Measurements from ENCODE around the gene ARID3B. TPM values are rescaled to one million over a fixed set of nuclear protein-coding genes. Genes with fewer than 3 reads are reported as not detected.
A peak's percentile ranks its signal among the peaks of the same experiment; 100 is the strongest.

The ARID3B gene
- total RNA-seq, 4 donors from 2014 or later, result 2.0 to 8.4 (median 5.3) TPM

DNA sequence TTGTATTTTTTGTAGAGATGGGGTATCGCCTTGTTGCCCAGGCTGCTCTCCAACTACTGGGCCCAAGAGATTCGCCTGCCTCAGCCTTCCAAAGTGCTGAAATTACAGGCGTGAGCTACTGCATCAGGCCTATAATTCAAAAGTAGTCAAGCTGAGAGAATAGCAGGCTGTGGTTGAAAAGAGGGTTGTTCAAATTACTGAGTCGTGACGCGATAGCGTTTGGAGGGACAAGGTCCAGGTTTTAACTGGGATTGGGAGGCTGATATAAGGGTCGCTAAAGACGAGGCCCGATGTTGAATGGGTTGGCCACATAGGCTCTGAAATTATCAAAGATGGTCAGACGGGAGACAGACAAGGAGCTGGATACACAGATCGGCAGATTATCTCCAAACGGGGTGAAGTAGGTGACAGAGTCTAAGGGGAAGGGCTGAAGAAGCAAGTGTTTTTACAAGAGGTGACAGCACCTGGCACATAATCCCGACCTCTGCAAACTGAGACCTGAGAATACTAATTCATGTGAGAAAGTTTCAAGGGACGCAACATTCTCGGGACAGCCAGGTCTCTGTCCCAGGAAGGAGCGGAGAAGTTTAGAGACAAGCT is 759 bp upstream of the ARID3B start:
- Histone ChIP-seq H3K27me3 (no peaks in the 10 kb centered on the region), H3K4me1 (peaks cover 0 to 33% (median 14%) of the 10 kb centered on the region in 4 donors), H3K4me3 (peak overlapping the region; percentile 60 to 92 (median 72)), H3K36me3 (no peaks in the 10 kb centered on the region), H3K27ac (peak overlapping the region in 3 of 4 donors; percentile 55 to 81 (median 76)), H3K9me3 (no peaks in the 10 kb centered on the region)
- TF ChIP-seq EP300 (IDR thresholded peaks at IDR 0.05) (no peak), POLR2A (IDR thresholded peaks at IDR 0.05) (no peak)
- TF ChIP-seq, protein P1, sequence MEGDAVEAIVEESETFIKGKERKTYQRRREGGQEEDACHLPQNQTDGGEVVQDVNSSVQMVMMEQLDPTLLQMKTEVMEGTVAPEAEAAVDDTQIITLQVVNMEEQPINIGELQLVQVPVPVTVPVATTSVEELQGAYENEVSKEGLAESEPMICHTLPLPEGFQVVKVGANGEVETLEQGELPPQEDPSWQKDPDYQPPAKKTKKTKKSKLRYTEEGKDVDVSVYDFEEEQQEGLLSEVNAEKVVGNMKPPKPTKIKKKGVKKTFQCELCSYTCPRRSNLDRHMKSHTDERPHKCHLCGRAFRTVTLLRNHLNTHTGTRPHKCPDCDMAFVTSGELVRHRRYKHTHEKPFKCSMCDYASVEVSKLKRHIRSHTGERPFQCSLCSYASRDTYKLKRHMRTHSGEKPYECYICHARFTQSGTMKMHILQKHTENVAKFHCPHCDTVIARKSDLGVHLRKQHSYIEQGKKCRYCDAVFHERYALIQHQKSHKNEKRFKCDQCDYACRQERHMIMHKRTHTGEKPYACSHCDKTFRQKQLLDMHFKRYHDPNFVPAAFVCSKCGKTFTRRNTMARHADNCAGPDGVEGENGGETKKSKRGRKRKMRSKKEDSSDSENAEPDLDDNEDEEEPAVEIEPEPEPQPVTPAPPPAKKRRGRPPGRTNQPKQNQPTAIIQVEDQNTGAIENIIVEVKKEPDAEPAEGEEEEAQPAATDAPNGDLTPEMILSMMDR (IDR thresholded peaks at IDR 0.05), result no peak
- 1 to 2% methylated on average over 17 of the region's 17 CpGs for WGBS, 2 donors
- peak in 1 of 2 donors; percentile 6 for DNase-seq (ENCODE audit: low spot score in 2 of 2)

DNA sequence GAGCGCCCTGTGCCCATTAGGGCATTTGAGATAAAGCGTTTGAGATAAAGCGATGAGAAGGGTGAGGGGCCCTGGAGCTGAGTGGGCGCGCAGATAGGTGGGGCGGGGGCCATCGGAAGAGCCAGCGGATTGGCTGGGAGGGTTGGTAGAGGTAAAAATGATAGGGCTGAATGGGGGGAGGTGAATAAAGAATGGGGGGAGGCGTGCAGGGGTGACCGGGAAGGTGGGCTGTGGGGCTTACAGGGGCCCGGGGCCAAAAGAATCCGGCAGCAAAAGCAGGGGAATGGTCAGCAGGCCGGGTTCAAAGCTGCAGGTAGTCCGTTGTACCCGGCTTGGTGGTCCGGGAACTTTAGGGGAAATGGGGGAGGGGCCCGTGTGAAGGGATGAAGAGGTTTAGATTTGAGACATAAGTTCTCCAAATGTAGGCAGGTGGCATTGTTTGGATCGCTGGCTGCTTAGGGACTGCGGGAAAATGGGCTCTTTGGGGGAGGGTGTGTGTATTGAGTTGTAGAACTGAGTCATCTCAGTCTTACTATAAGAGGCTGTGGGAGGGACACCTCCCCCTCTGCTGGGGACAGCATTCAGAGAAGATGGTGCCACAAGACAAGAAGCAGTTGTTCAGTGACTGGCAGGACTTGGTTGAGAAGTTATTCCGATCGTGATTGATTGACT is 610 bp downstream of the ARID3B start:
- Histone ChIP-seq H3K27ac (peak overlapping the region in 3 of 4 donors; percentile 73 to 82 (median 82)), H3K4me1 (peaks cover 0 to 46% (median 22%) of the 10 kb centered on the region in 4 donors), H3K9me3 (no peaks in the 10 kb centered on the region), H3K36me3 (no peaks in the 10 kb centered on the region), H3K27me3 (no peaks in the 10 kb centered on the region), H3K4me3 (peak overlapping the region; percentile 60 to 98 (median 89))
- no peak for TF ChIP-seq EP300 (IDR thresholded peaks at IDR 0.05)
- TF ChIP-seq, protein P1 (IDR thresholded peaks at IDR 0.05), result no peak
- TF ChIP-seq POLR2A (IDR thresholded peaks at IDR 0.05), result no peak
- DNase-seq (ENCODE audit: low spot score in 2 of 2), result peak in 1 of 2 donors; percentile 15
- WGBS, 2 donors, result 2% methylated on average over 21 of the region's 21 CpGs

DNA sequence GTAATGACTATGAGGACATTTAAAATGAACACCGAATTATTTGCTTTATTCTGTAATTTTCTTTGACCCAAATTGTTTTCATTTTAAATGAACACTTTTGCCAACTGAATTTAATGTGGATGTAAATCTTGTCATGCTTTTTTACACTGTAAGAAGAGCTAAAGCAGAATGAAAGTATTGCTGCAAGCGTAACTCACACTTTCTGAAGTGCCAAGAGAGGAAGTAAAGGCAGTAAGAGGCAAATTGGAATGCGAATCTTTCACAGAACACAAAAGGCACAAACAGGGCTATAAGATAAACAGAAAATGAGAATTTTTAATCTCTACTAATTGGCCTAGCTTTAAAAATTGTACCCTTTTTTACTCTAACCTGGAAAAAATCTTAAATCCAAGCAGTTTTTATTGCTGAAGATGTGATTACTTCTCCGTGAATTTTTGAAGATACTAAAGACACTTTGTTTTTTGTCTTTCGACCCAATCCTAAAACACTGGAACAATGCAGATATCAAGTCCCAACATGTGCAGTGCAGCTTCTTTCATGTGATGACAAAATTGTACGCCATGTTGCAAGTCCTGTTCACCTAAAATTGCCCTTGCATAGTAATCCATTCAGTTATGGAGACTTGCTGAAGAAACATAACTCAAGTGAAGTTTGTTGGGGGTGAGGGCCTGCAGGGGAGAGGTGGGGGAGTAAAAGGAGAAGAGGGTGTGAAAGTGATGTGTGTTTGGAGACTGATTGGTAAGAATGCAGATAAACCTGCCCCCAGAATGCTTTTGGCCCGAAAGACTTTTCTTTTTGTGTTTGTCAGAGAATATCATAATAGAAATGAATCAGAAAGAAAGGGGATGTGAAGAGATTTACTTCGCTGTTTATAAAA is 1.4 kb downstream of the ARID3B start:
- DNase-seq (ENCODE audit: low spot score in 2 of 2), result no peak
- H3K36me3 ChIP-seq, result no peaks in the 10 kb centered on the region
- no peak for TF ChIP-seq EP300 (IDR thresholded peaks at IDR 0.05)
- TF ChIP-seq, protein P1 (IDR thresholded peaks at IDR 0.05), result no peak
- no peak for TF ChIP-seq POLR2A (IDR thresholded peaks at IDR 0.05)
- H3K27ac ChIP-seq, result peak overlapping the region in 2 of 4 donors; percentile 73 to 82
- peaks cover 0 to 54% (median 30%) of the 10 kb centered on the region in 4 donors for H3K4me1 ChIP-seq
- H3K9me3 ChIP-seq, result no peaks in the 10 kb centered on the region
- peak overlapping the region in 2 of 4 donors; percentile 86 to 92 for H3K4me3 ChIP-seq
- H3K27me3 ChIP-seq, result no peaks in the 10 kb centered on the region
- 47 to 56% methylated on average over 8 of the region's 8 CpGs for WGBS, 2 donors

DNA sequence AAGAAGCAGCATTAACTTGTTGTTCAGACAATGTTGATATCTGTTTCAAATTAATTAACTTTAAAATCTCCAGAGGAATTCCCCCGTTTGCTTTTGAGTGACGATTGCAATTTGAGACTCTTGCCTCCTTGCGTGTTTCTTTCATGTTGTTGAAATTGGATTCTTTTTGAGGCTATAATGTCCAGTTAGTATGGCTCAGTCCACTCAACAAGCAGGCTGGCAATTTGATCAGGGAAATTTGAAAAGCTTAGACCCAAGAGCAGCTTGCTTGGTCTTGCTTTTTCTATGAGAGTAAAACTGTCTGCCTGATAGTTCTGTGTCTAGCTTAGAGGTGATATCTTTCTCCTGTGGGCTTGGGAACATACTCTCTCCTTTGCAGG is 2.0 kb downstream of the ARID3B start:
- H3K4me1 ChIP-seq, result peaks cover 0 to 60% (median 31%) of the 10 kb centered on the region in 4 donors
- H3K27ac ChIP-seq, result no peak overlapping the region
- 56 to 68% methylated on average over 3 of the region's 3 CpGs for WGBS, 2 donors
- no peaks in the 10 kb centered on the region for H3K36me3 ChIP-seq
- H3K9me3 ChIP-seq, result no peaks in the 10 kb centered on the region
- TF ChIP-seq, protein P1 (IDR thresholded peaks at IDR 0.05), result no peak
- no peak for TF ChIP-seq POLR2A (IDR thresholded peaks at IDR 0.05)
- TF ChIP-seq EP300 (IDR thresholded peaks at IDR 0.05), result no peak
- H3K4me3 ChIP-seq, result no peak overlapping the region
- no peak for DNase-seq (ENCODE audit: low spot score in 2 of 2)
- H3K27me3 ChIP-seq, result no peaks in the 10 kb centered on the region

All from tibial nerve (tissue), 4 donors.